RPMI7951 (cell line): ENCODE measurements around the gene CNBD2. TPM values are rescaled to one million over a fixed set of nuclear protein-coding genes. Genes with fewer than 3 reads are reported as not detected.
"Not testable (repeated sequence)": the region's sequence is repeated elsewhere in the genome, so short reads cannot be mapped to it uniquely, and the experiment has no call there.

Experiments used
- DNase-seq: peaks from one replicate; pipeline ENCODE4 v3.0.0-alpha.2; 2012; ENCODE audit warnings: low read depth
- total RNA-seq: library from RNA; depleted of rRNA; stranded (reverse); fragments of >200 nt; shearing (Covaris generic); gene quantifications from 2 replicates; pipeline ENCODE4 v1.2.3, GENCODE V29; 2014; rRNA removed

CNBD2 gene
- total RNA-seq, 1 experiment from 2014 or later: 6.8 TPM

DNA sequence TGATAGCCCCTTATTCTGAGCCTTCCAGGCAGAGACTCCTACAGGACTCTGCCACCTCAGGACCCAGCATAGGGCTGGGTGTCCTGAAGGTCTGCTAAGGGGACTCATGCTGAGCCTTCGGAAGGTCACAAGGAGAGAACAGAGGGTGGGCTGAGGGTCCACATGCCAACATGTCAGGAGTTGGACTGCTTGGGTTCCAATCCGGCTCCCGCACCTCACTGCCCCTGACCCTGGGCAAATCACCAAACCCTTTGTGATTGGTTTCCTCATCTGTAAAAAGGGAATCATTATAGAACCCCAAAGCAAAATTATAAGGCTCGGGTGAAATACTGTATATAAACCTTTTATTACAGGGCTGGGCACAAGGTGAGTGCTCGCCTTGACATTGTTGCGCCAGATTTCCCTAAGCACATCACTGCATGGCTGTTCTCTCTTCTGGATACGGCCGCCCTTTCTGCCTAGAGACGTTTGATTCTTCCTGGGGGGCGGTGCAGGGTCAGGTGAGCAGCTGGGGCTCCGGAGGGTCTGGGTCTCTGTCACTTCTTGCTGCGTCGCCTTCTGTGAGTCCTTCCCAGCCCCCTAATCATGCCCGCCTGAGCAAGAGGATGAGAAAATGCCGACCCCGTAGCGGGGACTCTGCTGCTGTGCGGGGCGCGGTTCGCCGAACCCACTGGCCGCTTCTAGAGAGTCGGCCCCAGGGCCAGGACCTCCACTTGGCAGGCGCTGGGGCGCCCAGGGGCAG, 95.7 kb downstream of the CNBD2 start:
- no peak for DNase-seq

DNA sequence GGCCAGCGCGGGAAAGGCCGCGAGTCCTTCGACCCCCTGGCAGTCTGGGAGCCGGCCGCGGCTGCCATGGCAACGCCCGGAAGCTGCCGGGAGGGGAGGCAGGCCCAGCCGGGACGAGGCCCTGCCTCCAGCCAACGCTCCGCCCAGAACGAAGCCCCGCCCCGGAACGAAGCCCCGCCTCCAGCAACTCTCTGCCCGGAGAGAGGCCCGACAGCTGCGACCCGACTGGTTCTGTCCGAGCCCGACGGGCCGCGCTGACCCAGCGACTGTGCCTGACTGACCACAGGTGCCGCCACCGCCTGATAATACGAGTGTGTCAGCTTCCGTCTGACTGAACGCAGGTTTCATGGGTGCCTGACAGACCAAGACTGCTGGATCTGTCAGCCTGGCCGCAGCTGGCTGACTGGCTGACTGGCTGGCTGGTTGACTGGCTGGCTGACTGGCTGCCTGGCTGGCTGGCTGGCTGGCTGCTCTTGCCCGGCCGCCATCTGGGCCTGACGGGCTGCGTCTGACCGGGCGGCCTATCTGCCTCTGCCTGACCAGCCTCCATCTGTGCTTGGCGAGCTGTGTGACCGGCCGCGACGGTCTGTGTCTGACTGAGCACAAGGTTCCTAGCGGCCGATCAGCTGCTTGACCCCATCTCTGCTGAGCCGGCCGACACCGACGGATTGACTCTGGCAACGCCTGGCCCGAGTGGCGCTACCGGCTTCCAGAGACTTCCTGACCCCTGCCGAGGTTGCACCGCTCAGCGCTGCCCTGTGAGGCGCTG, 96.5 kb downstream of the CNBD2 start:
- DNase-seq: peak; percentile 89

DNA sequence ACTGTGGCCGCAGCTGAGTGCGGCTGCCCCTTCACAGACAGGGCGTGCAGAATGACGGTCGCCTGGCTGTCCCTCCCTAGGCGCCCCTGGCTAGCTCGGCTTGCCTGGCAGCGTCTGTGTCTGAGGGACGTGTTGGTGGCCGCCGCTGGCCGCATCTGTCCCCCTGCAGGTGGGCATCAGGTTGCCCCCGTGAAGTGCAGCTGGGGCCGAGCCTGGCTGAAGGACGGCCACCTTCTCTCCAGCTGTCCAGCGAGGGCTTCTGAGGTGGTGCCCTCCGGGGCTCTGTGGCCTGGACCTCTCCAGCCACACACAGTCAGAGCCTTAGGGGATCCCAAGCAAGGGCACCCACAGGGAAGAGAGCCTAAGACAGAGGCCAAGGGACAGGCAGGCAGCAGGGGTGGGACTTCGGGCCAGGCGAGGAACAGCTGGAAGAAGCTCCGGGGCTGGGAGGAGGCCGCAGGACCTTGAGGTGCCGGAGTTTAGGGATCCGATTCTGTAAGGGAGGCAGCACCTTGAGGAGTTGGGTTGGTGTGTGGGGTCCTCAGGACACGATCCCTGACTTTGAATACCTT, 97.1 kb downstream of the CNBD2 start:
- DNase-seq: no peak

DNA sequence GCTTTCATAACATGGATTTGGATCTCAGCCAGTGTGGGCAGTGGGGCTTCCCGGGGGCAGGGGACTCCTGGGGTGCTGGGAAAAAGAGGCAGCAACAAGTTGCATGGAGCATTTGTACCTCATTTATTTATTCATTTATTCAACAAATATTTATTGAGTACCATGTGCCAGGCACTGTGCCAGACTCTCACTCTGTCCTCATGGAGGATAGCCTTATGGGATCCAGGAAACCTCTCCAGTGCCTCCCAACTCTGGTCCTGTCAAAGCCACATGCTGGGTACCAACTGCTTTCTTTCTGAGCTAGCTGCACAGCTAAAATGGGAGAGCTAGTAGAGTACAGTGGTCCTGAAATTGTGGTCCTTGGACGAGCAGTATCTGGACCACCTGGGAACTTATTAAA, 98.4 kb downstream of the CNBD2 start:
- no peak for DNase-seq

DNA sequence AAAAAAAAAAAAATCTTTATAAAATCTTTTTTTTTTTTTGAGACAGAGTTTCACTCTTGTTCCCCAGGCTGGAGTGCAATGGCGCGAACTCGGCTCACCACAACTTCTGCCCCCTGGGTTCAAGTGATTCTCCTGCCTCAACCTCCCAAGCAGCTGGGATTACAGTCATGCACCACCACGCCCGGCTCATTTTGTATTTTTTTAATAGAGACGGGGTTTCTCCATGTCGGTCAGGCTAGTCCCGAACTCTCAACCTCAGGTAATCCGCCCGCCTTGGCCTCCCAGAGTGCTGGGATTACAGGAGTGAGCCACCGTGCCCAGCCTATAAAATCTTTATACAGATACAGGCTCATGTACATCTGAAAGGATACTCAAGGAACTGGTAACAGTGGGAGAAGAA, 100.1 kb downstream of the CNBD2 start:
- DNase-seq: not testable (repeated sequence)

DNA sequence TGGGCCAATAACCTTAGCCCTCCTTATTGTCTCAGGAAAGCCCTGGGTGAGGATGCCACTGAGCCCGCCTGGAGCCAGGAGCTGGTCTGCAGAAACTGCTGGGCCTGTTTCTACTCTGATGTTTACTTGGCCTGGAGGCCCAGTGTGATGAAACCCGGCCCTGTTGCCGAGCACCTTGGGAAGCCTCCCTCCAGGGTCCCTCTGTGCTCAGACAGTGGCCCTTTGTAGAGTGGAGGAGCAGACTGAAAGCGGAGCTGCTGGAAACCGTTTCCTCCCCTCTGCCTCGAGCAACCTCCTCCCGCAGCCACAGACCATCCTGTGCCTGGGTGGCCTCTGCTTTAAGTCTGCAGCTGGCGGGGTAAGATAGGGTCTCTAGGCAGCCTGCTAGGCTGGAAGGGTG, 102.1 kb downstream of the CNBD2 start:
- DNase-seq: peak; percentile 45

DNA sequence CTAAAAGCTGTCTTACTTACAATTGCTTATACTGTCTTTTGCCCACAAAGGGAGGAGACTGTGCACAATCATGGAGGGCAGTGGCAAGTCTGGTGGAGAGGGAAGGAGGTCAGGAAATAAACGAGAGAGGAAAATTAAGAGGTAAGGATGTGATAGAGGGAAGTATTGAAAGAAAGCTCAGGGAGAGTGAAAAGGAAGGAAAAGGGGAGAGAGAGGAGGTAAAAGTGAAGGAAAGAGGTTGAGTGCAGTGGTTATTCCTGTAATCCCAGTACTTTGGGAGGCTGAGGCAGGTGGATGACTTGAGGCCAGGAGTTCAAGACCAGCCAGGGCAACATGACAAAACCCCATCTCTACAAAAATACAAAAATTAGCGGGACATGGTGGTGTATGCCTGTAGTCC, 103.5 kb downstream of the CNBD2 start:
- DNase-seq: no peak

DNA sequence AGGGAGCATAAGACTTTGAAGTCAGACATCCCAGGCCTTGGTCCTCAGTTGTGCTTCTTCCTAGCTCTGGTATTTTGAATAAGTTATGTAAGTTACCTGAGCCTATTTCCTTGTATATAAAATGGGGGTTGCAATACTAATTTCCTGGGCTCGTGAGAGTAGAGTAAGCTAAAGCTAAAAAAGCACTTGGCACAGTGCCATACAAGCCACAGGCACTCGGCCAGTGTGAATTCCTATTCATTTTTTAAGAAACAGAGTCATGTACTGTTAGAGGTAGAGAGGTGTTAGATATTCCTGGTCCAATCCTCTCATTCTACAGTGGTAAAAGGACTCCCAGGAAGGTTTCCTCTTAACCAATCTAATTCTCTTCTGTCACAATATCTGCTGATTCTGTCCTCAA, 106.6 kb downstream of the CNBD2 start:
- no peak for DNase-seq

DNA sequence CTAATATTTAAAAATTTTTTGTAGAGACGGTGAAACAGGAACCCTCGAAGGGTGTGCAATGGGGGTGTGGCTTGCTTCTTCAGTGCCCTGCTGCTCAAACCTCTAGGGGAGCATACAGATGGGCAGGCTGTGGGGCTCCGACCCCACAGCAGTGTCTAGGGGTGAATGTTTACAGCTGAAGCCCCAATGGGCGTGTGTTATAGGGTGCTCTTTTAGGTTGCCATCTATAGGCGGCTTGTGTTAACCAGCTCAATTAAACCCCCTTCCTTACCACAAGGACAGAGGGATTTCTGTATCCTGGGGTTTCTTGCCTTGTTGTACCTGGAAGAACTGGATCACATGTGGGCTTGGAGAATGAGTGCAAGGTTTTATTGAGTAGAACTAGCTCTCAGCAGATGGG, 109.4 kb downstream of the CNBD2 start:
- DNase-seq: not testable (repeated sequence)

DNA sequence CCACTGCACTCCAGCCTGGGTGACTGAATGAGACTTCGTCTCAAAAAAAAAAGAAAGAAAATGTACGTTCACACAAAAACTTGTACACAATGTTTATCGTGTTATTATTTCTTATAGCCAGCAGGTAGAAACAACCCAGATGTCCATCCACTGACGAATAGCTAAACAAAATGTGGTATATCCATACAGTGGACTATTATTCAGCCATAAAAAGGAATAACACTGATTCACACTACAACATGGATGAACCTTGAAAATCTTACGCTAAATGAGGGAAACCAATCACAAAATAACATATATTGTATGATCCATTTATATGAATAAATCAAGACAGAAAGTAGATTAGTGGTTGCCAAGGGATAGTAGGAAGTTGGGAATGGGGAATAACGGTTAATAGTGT, 111.1 kb downstream of the CNBD2 start:
- DNase-seq: no peak

DNA sequence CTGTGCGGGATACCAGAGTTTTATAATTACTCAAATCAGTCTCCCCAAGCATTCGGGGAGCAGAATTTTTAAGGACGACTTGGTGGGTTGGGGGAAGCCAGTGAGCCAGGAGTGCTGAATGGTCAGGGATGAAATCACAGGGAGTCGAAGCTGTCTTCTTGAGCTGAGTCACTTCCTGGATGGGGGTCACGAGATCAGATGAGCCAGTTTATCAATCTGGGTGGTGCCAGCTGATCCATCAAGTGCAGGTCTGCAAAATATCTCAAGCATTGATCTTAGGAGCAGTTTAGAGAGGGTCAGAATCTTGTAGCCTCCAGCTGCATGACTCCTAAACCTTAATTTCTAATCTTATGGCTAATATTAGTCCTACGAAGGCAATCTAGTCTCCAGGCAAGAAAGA, 111.6 kb downstream of the CNBD2 start:
- DNase-seq: peak; percentile 55

Other genes with a start within 250 kb of the CNBD2 start
- 269 and 327 TPM in 2 replicates for gene RBM39, start 226.3 kb upstream of the CNBD2 start, total RNA-seq
- gene PHF20, start 196.6 kb upstream of the CNBD2 start, total RNA-seq: 47.3 and 60.0 TPM in 2 replicates
- 123 and 165 TPM in 2 replicates for gene SCAND1, start 14.1 kb upstream of the CNBD2 start, total RNA-seq
- gene EPB41L1, start 186.2 kb downstream of the CNBD2 start, total RNA-seq: 5.6 and 8.8 TPM in 2 replicates